Fibroblast of skin of scalp (primary cell): Measurements from ENCODE around the gene CA5A.
"Not testable (repeated sequence)": the region's sequence is repeated elsewhere in the genome, so short reads cannot be mapped to it uniquely, and the experiment has no call there.

Experiments
- DNase-seq: peaks from one replicate; pipeline ENCODE4 v3.0.0-alpha.2; 2013

The CA5A gene

GRCh38 chr16:87864331-87864989 is 71.9 kb downstream of the CA5A start:
- DNase-seq: no peak

- not testable (repeated sequence) for DNase-seq
Observed at GRCh38 chr16:87863327-87863635, 73.0 kb downstream of the CA5A start.

- DNase-seq: not testable (repeated sequence)
Observed at GRCh38 chr16:87862597-87863326, 73.6 kb downstream of the CA5A start.

GRCh38 chr16:87861300-87862099 is 74.8 kb downstream of the CA5A start:
- not testable (repeated sequence) for DNase-seq

GRCh38 chr16:87860553-87861299 is 75.6 kb downstream of the CA5A start:
- peak; percentile 73 for DNase-seq

- not testable (repeated sequence) for DNase-seq
Observed at GRCh38 chr16:87858151-87858993, 78.0 kb downstream of the CA5A start.

- DNase-seq: peak; percentile 40
Observed at GRCh38 chr16:87856791-87857228, 79.5 kb downstream of the CA5A start.

GRCh38 chr16:87855852-87856715 is 80.2 kb downstream of the CA5A start:
- no peak for DNase-seq

GRCh38 chr16:87854907-87855683 is 81.2 kb downstream of the CA5A start:
- no peak for DNase-seq

- DNase-seq: no peak
Observed at GRCh38 chr16:87854053-87854906, 82.0 kb downstream of the CA5A start.

GRCh38 chr16:87853411-87854052 is 82.8 kb downstream of the CA5A start:
- peak; percentile 98 for DNase-seq

- no peak for DNase-seq
Observed at GRCh38 chr16:87851601-87852000, 84.7 kb downstream of the CA5A start.

- DNase-seq: no peak
Observed at GRCh38 chr16:87851141-87851587, 85.2 kb downstream of the CA5A start.

GRCh38 chr16:87850009-87851006 is 86.0 kb downstream of the CA5A start:
- DNase-seq: peak; percentile 51

- no peak for DNase-seq
Observed at GRCh38 chr16:87849419-87850008, 86.8 kb downstream of the CA5A start.

- no peak for DNase-seq
Observed at GRCh38 chr16:87848676-87849345, 87.5 kb downstream of the CA5A start.
